GM12874 (cell line): ENCODE measurements around the gene RAP1GAP2.

ENCODE experiments used
- CTCF ChIP-seq: IDR thresholded peaks from 2 replicates; pipeline ENCODE4 v1.5.1; 2011; ENCODE audit warnings: low read depth, mild to moderate bottlenecking, control low read depth, low read length, moderate library complexity; ENCODE audit not compliant: insufficient read depth

Gene RAP1GAP2

GRCh38 chr17:2808367-2809335, 12.4 kb downstream of the RAP1GAP2 start:
- no peak for TF ChIP-seq CTCF

- no peak for TF ChIP-seq CTCF
These were observed 13.1 kb downstream of the RAP1GAP2 start for GRCh38 chr17:2809337-2809736.

- no peak for TF ChIP-seq CTCF
These were observed 17.8 kb downstream of the RAP1GAP2 start for GRCh38 chr17:2814049-2814448.

- no peak for TF ChIP-seq CTCF
These were observed 18.5 kb downstream of the RAP1GAP2 start for GRCh38 chr17:2814481-2815341.

GRCh38 chr17:2815781-2816185, 19.5 kb downstream of the RAP1GAP2 start:
- no peak for TF ChIP-seq CTCF

- TF ChIP-seq CTCF, result no peak
These were observed 20.4 kb downstream of the RAP1GAP2 start for GRCh38 chr17:2816688-2817087.

GRCh38 chr17:2819921-2820501, 23.8 kb downstream of the RAP1GAP2 start:
- TF ChIP-seq CTCF, result no peak
